Glomerular visceral epithelial cell (primary cell): ENCODE results near the gene PPP1R12A.
"Not testable (repeated sequence)": the region's sequence is repeated elsewhere in the genome, so short reads cannot be mapped to it uniquely, and the experiment has no call there.

ENCODE experiments used
- DNase-seq: peaks from one replicate; pipeline ENCODE4 v3.0.0-alpha.2; 2016; ENCODE audit errors: extremely low spot score

PPP1R12A gene

GRCh38 chr12:79895071-79895470 is 39.8 kb downstream of the PPP1R12A start:
- no peak for DNase-seq

GRCh38 chr12:79891506-79892162 is 43.3 kb downstream of the PPP1R12A start:
- DNase-seq: no peak

- DNase-seq: no peak
Measured at GRCh38 chr12:79887890-79888289, 47.0 kb downstream of the PPP1R12A start.

GRCh38 chr12:79886917-79887519 is 47.9 kb downstream of the PPP1R12A start:
- peak; percentile 37 for DNase-seq

GRCh38 chr12:79885911-79886490 is 48.9 kb downstream of the PPP1R12A start:
- DNase-seq: no peak

GRCh38 chr12:79884401-79885006 is 50.4 kb downstream of the PPP1R12A start:
- DNase-seq: no peak

- peak; percentile 52 for DNase-seq
Measured at GRCh38 chr12:79883216-79883615, 51.7 kb downstream of the PPP1R12A start.

- no peak for DNase-seq
Measured at GRCh38 chr12:79881351-79881750, 53.5 kb downstream of the PPP1R12A start.

- not testable (repeated sequence) for DNase-seq
Measured at GRCh38 chr12:79878506-79878905, 56.4 kb downstream of the PPP1R12A start.

- no peak for DNase-seq
Measured at GRCh38 chr12:79877246-79877645, 57.7 kb downstream of the PPP1R12A start.

- DNase-seq: no peak
Measured at GRCh38 chr12:79874665-79875064, 60.2 kb downstream of the PPP1R12A start.

GRCh38 chr12:79873201-79873600 is 61.7 kb downstream of the PPP1R12A start:
- DNase-seq: no peak

- DNase-seq: no peak
Measured at GRCh38 chr12:79871621-79872020, 63.3 kb downstream of the PPP1R12A start.

- DNase-seq: no peak
Measured at GRCh38 chr12:79870916-79871315, 64.0 kb downstream of the PPP1R12A start.

- peak; percentile 13 for DNase-seq
Measured at GRCh38 chr12:79859646-79860045, 75.3 kb downstream of the PPP1R12A start.

- no peak for DNase-seq
Measured at GRCh38 chr12:79858518-79858917, 76.4 kb downstream of the PPP1R12A start.

- DNase-seq: no peak
Measured at GRCh38 chr12:79857675-79858074, 77.2 kb downstream of the PPP1R12A start.

GRCh38 chr12:79850610-79851299 is 84.1 kb downstream of the PPP1R12A start:
- DNase-seq: no peak

- DNase-seq: no peak
Measured at GRCh38 chr12:79848339-79848738, 86.6 kb downstream of the PPP1R12A start.

GRCh38 chr12:79847417-79847816 is 87.5 kb downstream of the PPP1R12A start:
- DNase-seq: no peak

GRCh38 chr12:79844693-79845092 is 90.2 kb downstream of the PPP1R12A start:
- DNase-seq: peak; percentile 74

GRCh38 chr12:79843978-79844377 is 90.9 kb downstream of the PPP1R12A start:
- no peak for DNase-seq
